ENCODE data around the gene ZNF341. TPM values are rescaled to one million over a fixed set of nuclear protein-coding genes. Genes with fewer than 3 reads are reported as not detected.

Gene ZNF341
- total and polyA plus RNA-seq, 10 donors, result 2.3 to 6.7 (median 4.5) TPM

- Histone ChIP-seq H3K27me3 (replicated peaks in 1 of 7) (no peaks in the 10 kb centered on the region), H3K4me3 (no peak overlapping the region), H3K4me1 (peaks cover 6 to 59% (median 26%) of the 10 kb centered on the region in 6 donors), H3K9me3 (no peaks in the 10 kb centered on the region), H3K36me3 (peaks cover 0 to 39% (median 11%) of the 10 kb centered on the region in 6 donors), H3K27ac (no peak overlapping the region)
- DNase-seq, result no peak
- intact Hi-C loops (cut with DNase I; ENCODE audit: low total_unique reads), result no loop called here
- 94 to 99% (median 96%) methylated on average over 10 to 12 of the region's 12 CpGs for WGBS, 5 donors
- TF ChIP-seq CTCF (IDR thresholded peaks at IDR 0.05 in 8 of 11, conservative IDR thresholded peaks at IDR 0.05 in 3 of 11) (no peak), POLR2AphosphoS5 (IDR thresholded peaks at IDR 0.05) (no peak), POLR2A (IDR thresholded peaks at IDR 0.05) (no peak)
These were observed 56.7 kb downstream of the ZNF341 start for GRCh38 chr20:33788351-33789049.

GRCh38 chr20:33789109-33789857 lies 57.5 kb downstream of the ZNF341 start:
- H3K9me3 ChIP-seq, result no peaks in the 10 kb centered on the region
- TF ChIP-seq CTCF (IDR thresholded peaks at IDR 0.05 in 8 of 11, conservative IDR thresholded peaks at IDR 0.05 in 3 of 11) (no peak), POLR2A (IDR thresholded peaks at IDR 0.05) (no peak), POLR2AphosphoS5 (IDR thresholded peaks at IDR 0.05) (no peak)
- no peak for DNase-seq
- WGBS, 5 donors, result 76 to 87% (median 85%) methylated on average over 11 of the region's 11 CpGs
- H3K36me3 ChIP-seq, result peaks cover 0 to 37% (median 11%) of the 10 kb centered on the region in 6 donors
- no peak overlapping the region for H3K4me3 ChIP-seq
- peak overlapping the region in 3 of 8 donors; percentile 14 to 53 (median 41) for H3K27ac ChIP-seq
- no peaks in the 10 kb centered on the region for H3K27me3 ChIP-seq (replicated peaks in 1 of 7)
- intact Hi-C loops (cut with DNase I; ENCODE audit: low total_unique reads), result no loop called here
- H3K4me1 ChIP-seq, result peaks cover 8 to 64% (median 27%) of the 10 kb centered on the region in 6 donors

- H3K27ac ChIP-seq, result peak overlapping the region in 1 of 8 donors; percentile 41
- H3K9me3 ChIP-seq, result no peaks in the 10 kb centered on the region
- TF ChIP-seq POLR2AphosphoS5 (IDR thresholded peaks at IDR 0.05) (no peak), CTCF (IDR thresholded peaks at IDR 0.05 in 8 of 11, conservative IDR thresholded peaks at IDR 0.05 in 3 of 11) (no peak), POLR2A (IDR thresholded peaks at IDR 0.05) (no peak)
- no peak overlapping the region for H3K4me3 ChIP-seq
- no peaks in the 10 kb centered on the region for H3K27me3 ChIP-seq (replicated peaks in 1 of 7)
- 74 to 87% (median 86%) methylated on average over 5 of the region's 5 CpGs for WGBS, 5 donors
- H3K36me3 ChIP-seq, result peaks cover 0 to 37% (median 11%) of the 10 kb centered on the region in 6 donors
- no peak for DNase-seq
- peaks cover 8 to 58% (median 27%) of the 10 kb centered on the region in 6 donors for H3K4me1 ChIP-seq
- intact Hi-C loops (cut with DNase I; ENCODE audit: low total_unique reads), result no loop called here
These were observed 58.0 kb downstream of the ZNF341 start for GRCh38 chr20:33789858-33790182.

GRCh38 chr20:33790566-33790965 lies 58.8 kb downstream of the ZNF341 start:
- no peak for TF ChIP-seq POLR2A (IDR thresholded peaks at IDR 0.05)
- H3K9me3 ChIP-seq, result no peaks in the 10 kb centered on the region
- intact Hi-C loops (cut with DNase I; ENCODE audit: low total_unique reads), result no loop called here
- peaks cover 0 to 37% (median 11%) of the 10 kb centered on the region in 6 donors for H3K36me3 ChIP-seq
- H3K27me3 ChIP-seq (replicated peaks in 1 of 7), result no peaks in the 10 kb centered on the region
- no peak for DNase-seq
- peaks cover 8 to 51% (median 25%) of the 10 kb centered on the region in 6 donors for H3K4me1 ChIP-seq
- H3K4me3 ChIP-seq, result no peak overlapping the region
- H3K27ac ChIP-seq, result no peak overlapping the region
- 86 to 97% (median 93%) methylated on average over 11 of the region's 11 CpGs for WGBS, 5 donors

Measured in spleen (tissue), 11 donors.